HG03095 (cell line): ENCODE measurements around the gene TRMT61A.

Source experiments
- ATAC-seq: cut with Tn5 transposase; IDR thresholded peaks from one replicate; pipeline ENCODE4 v1.9.1; 2021; ENCODE audit warnings: moderate library complexity; ENCODE audit not compliant: unreplicated experiment

The TRMT61A gene

GRCh38 chr14:103561381-103562178 lies 32.6 kb downstream of the TRMT61A start:
- ATAC-seq: peak; percentile 6

GRCh38 chr14:103562179-103562428 lies 33.1 kb downstream of the TRMT61A start:
- ATAC-seq: peak; percentile 29

- ATAC-seq: peak; percentile 65
Measured at GRCh38 chr14:103562429-103563225, 33.6 kb downstream of the TRMT61A start, which contains the start of the genes BAG5 and COA8. TSS of gene BAG5 (minus strand) at chr14:103562657. CDS start at chr14:103561164, 1,493 bp downstream. TSS of gene COA8 (plus strand) at chr14:103562960. CDS start at chr14:103563002, 42 bp downstream.

- no peak for ATAC-seq
Measured at GRCh38 chr14:103563226-103563620, 34.2 kb downstream of the TRMT61A start.

GRCh38 chr14:103563844-103564505 lies 35.0 kb downstream of the TRMT61A start:
- ATAC-seq: no peak

GRCh38 chr14:103568952-103569351 lies 40.0 kb downstream of the TRMT61A start:
- ATAC-seq: no peak

- no peak for ATAC-seq
Measured at GRCh38 chr14:103569408-103569807, 40.4 kb downstream of the TRMT61A start.

- no peak for ATAC-seq
Measured at GRCh38 chr14:103574104-103574503, 45.1 kb downstream of the TRMT61A start.

GRCh38 chr14:103574707-103575285 lies 45.8 kb downstream of the TRMT61A start:
- ATAC-seq: no peak

- ATAC-seq: no peak
Measured at GRCh38 chr14:103576371-103577024, 47.5 kb downstream of the TRMT61A start.

GRCh38 chr14:103578401-103579075 lies 49.5 kb downstream of the TRMT61A start:
- no peak for ATAC-seq

- no peak for ATAC-seq
Measured at GRCh38 chr14:103581206-103581605, 52.2 kb downstream of the TRMT61A start.

GRCh38 chr14:103581954-103582703 lies 53.1 kb downstream of the TRMT61A start:
- no peak for ATAC-seq

- ATAC-seq: no peak
Measured at GRCh38 chr14:103584326-103584915, 55.4 kb downstream of the TRMT61A start.
